Right lobe of liver (tissue), 4 donors: ENCODE measurements around the gene CDKN1C.

ENCODE experiments used
- POLR2A ChIP-seq: fragments of 450-650 bp; IDR thresholded peaks from one replicate; pipeline ENCODE4 v1.6.1; 2017; ENCODE audit warnings: antibody characterized with exemption, mild to moderate bottlenecking
- TF ChIP-seq, protein P1 (sequence below), 4 donors: fragments of 200-600 bp in 3 of 4; fragments of 450-650 bp in 1 of 4; IDR thresholded peaks; one replicate each; pipeline versions ENCODE4 v1.5.1 to v1.8.0; 2016 to 2022; ENCODE audit warnings: antibody characterized with exemption in 4 of 4, mild to moderate bottlenecking in 2 of 4
- donor health status: DM: no; HTN: no; CAD: no.
- donor health status: DM: no; HTN: no; CAD: no.
- donor health status: DM: no; HTN: yes; CAD: no.

DNA sequence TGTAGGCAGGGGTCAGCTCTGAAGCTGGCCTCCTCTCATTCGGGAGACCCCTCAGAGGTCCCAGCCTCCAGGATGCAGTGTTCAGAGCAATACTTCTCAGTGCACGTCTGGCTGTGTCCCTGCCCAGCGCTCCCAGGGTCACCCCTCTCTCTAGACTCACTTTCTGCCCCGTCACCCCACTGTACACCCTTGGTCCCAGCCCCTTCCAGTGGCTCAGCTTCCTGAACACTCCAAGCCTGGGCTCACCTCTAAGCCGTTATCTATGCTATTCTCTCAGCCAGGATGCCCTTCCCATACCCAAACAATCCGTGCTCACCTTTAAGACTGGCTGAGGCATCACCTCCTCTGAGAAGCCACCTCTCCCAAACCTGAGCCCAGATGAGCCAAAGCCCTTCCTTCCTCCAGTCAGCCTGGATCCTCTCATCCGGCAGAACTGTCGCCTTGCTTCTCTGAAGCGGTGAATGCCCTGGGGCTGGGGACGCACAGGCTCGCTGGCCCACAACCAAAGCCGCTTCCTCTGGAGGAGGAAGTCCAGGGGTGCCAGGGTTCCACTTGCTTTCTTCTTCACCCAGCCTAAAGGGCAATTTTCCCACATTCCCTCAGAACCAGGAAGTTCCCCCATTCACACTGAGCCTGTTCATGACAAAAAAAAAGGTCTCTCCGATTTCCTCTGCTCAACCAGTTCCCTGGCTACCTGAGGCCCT, 13.7 kb upstream of the CDKN1C start:
- no peak for TF ChIP-seq POLR2A
- TF ChIP-seq, protein P1, sequence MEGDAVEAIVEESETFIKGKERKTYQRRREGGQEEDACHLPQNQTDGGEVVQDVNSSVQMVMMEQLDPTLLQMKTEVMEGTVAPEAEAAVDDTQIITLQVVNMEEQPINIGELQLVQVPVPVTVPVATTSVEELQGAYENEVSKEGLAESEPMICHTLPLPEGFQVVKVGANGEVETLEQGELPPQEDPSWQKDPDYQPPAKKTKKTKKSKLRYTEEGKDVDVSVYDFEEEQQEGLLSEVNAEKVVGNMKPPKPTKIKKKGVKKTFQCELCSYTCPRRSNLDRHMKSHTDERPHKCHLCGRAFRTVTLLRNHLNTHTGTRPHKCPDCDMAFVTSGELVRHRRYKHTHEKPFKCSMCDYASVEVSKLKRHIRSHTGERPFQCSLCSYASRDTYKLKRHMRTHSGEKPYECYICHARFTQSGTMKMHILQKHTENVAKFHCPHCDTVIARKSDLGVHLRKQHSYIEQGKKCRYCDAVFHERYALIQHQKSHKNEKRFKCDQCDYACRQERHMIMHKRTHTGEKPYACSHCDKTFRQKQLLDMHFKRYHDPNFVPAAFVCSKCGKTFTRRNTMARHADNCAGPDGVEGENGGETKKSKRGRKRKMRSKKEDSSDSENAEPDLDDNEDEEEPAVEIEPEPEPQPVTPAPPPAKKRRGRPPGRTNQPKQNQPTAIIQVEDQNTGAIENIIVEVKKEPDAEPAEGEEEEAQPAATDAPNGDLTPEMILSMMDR (IDR thresholded peaks at IDR 0.05): no peak
